GM12875 (cell line): ENCODE measurements around the gene ELF1.
A peak's percentile ranks its signal among the peaks of the same experiment; 100 is the strongest.
"Not testable (repeated sequence)": the region's sequence is repeated elsewhere in the genome, so short reads cannot be mapped to it uniquely, and the experiment has no call there.

Experiments used
- H3K4me3 ChIP-seq: one replicate; pipeline ENCODE4 v1.5.1; 2011; ENCODE audit warnings: low read depth, low read length, control low read depth
- TF ChIP-seq, protein P1 (sequence below): IDR thresholded peaks from 2 replicates; pipeline ENCODE4 v1.5.1; 2011; ENCODE audit warnings: low read depth, mild to moderate bottlenecking, control low read depth, inconsistent platforms, low read length, moderate library complexity, borderline replicate concordance; ENCODE audit not compliant: insufficient read depth

The ELF1 gene

DNA sequence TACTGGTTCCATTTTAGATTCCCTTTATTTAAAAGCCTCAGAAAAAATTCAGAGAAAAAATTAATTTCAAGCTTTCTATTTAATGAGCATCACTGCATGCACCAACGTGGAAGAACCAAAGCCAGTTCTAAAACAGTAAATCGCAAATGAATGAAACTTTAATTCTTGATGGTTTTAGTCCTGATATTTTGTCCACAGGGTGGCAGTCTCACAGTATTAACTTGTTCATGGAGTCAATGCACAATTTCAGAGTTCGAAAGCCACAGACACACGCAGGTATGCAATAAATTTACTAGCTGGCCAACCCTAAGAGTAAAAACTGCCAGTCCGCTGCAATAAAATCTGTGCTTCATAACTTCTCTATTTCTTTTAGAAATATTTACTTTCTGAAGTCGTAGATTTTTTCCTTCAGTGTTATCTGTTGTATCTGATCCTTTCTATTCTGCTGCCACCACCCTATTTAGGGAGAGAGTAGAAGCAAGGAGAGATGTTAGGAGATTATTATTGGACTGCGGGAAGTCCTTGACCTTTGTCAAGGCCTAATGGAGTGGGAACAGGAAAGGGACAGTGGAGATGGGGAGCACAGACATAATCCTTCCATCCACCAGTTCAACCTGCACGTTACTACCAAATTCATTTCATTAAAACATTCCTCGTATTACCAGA lies 35.2 kb upstream of the ELF1 start:
- H3K4me3 ChIP-seq: no peak overlapping the region
- TF ChIP-seq, protein P1, sequence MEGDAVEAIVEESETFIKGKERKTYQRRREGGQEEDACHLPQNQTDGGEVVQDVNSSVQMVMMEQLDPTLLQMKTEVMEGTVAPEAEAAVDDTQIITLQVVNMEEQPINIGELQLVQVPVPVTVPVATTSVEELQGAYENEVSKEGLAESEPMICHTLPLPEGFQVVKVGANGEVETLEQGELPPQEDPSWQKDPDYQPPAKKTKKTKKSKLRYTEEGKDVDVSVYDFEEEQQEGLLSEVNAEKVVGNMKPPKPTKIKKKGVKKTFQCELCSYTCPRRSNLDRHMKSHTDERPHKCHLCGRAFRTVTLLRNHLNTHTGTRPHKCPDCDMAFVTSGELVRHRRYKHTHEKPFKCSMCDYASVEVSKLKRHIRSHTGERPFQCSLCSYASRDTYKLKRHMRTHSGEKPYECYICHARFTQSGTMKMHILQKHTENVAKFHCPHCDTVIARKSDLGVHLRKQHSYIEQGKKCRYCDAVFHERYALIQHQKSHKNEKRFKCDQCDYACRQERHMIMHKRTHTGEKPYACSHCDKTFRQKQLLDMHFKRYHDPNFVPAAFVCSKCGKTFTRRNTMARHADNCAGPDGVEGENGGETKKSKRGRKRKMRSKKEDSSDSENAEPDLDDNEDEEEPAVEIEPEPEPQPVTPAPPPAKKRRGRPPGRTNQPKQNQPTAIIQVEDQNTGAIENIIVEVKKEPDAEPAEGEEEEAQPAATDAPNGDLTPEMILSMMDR: peak; percentile 36; the same call in 1 of the 2 replicates

DNA sequence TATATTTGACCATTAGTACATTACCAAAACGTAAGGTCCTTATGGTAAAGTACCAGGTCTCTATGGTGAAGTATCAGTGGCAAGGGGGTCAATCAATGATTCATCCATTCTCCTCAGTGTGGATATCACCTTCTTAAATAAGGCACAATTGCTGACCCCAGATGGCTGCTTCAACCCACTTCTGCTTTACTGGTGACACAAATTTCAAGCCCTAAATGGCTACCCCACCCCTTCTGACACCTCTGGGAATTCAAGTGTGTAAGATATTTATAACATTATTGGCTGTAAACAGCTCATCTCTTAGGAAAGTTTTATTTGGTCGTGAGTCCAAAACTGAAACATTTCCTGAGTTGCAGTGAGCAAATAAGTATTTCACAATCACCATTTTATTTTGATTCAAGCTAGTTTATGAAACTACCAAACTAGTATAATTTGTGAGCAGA lies 34.3 kb upstream of the ELF1 start:
- TF ChIP-seq, protein P1: no peak
- H3K4me3 ChIP-seq: no peak overlapping the region

DNA sequence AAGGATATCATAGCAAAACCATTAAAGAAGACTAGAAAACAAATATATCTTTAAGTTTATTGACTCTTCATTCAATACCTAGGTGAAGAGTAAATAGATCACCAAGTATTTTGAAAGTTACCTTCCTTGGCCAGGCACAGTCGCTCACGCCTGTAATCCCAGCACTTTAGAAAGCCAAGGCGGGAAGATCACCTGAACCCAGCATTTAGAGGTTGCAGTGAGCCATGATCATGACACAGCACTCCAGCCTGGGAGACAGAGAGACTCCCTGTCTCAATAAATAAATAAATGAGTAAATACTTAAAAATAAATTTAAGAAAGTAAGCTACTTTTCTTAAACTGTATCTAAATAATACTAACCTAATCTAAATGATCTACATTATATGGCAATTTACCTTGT lies 33.3 kb upstream of the ELF1 start:
- TF ChIP-seq, protein P1: no peak
- no peak overlapping the region for H3K4me3 ChIP-seq

DNA sequence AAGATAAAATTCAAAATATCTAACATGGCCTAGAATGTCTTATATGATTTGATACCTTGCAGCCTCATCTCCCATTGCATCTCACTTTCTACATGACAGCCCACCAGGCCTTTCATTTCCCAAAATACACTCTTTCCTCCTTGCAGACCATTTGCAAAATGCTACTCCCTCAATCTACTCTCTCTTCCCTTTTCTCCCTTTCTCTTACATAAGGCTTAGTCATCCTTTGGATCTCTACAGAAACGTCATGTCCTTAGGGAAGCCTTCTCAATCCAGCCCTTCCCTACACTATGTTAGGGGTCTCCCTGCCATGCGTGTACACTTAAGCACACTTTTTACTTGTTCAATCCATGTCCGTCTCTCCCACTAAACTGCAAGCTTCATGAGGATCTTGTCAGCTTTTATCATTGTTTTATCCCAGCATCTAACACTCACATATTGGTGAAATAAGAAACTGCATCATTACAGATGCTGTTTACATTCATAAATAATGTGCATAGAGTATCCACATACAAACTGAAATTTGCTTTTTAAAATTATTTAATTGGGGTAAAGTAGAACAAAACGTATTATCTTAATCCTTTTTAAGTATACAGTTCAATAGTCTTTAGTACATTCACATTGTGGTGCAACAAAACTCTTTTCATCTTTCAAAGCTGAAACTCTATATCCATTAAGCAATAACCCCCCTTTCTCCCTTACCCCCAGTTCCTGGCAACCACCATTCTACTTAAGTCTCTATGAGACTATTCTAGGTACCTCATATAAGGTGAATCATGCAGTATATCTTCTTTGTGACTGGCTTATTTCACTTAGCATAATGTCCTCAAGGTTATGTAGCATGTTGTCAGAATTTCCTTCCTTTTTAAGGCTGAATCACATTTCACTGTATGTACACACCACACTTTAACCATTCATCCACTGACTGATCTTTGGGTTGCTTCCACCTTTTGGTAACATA lies 30.6 kb upstream of the ELF1 start:
- TF ChIP-seq, protein P1: no peak
- no peak overlapping the region for H3K4me3 ChIP-seq

DNA sequence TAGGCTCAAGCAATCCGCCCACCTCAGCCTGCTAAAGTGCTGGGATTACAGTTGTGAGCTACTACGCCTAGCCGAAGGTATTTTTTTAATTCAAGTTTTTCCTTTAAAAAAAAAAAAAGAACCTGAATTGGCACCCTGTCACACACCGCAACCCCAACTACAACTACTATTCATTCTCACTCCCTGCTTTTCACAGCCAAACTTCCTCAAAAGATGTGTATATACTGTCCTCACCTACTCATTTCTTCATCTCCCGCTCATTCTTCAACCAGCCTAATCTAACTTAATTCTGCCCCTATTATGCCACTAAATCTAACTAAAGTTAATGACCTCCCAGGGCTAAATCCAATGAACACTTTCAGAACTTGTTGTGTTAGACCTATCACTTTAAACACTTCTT lies 29.5 kb upstream of the ELF1 start:
- TF ChIP-seq, protein P1: no peak

DNA sequence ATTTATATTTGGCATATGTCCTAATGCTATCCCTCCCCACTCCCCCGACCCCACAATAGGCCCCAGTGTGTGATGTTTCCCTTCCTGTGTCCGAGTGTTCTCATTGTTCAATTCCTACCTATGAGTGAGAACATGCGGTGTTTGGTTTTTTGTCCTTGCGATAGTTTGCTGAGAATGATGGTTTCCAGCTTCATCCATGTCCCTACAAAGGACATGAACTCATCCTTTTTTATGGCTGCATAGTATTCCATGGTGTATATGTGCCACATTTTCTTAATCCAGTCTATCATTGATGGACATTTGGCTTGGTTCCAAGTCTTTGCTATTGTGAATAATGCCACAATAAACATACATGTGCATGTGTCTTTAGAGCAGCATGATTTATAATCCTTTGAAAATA lies 23.3 kb upstream of the ELF1 start:
- H3K4me3 ChIP-seq: not testable (repeated sequence)

More for the DNA sequence above, 29.5 kb upstream of the ELF1 start:
- no peak overlapping the region for H3K4me3 ChIP-seq

DNA sequence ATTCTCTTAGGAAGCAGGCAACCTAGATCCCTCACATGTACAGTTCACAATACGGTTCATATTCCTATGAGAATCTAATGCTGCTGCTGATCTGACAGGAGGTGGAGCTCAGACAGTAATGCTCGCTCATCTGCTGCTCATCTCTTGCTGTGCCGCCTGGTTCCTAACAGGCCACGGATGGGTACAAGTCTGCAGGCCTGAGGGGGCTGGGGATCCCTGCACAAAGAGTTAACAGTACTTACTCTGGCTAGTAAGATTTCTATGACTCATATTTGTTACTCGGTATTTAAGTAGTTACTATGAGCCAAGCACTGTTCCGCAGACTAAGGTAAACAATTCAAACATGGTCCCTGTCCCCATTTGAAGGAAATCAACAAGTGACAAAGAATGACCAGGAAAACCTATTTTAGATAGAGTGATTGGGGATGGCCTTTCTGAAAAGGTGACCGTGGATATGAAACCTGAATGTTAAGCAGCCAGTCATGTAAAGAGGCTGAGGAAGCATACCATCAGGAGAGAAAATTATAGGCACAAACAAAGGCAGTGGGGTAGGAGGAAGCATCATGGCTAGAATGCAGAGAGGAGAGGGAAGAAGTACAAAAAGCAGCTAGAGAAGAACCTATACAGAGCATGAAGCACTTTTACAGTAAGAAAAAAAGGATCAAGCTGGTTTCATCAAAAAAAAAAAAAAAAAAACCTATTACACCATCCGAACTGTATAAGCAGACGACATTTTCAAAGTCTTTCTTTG lies 21.6 kb upstream of the ELF1 start:
- H3K4me3 ChIP-seq: no peak overlapping the region
- TF ChIP-seq, protein P1: no peak
